Fibroblast of skin of left quadriceps (primary cell): Measurements from ENCODE around the gene METAP1D.
"Not testable (repeated sequence)": the region's sequence is repeated elsewhere in the genome, so short reads cannot be mapped to it uniquely, and the experiment has no call there.

ENCODE experiments used
- DNase-seq, 2 experiments: peaks; one replicate each; pipeline ENCODE4 v3.0.0-alpha.2; 2013; ENCODE audit warnings: low read depth in 2 of 2

METAP1D gene

DNA sequence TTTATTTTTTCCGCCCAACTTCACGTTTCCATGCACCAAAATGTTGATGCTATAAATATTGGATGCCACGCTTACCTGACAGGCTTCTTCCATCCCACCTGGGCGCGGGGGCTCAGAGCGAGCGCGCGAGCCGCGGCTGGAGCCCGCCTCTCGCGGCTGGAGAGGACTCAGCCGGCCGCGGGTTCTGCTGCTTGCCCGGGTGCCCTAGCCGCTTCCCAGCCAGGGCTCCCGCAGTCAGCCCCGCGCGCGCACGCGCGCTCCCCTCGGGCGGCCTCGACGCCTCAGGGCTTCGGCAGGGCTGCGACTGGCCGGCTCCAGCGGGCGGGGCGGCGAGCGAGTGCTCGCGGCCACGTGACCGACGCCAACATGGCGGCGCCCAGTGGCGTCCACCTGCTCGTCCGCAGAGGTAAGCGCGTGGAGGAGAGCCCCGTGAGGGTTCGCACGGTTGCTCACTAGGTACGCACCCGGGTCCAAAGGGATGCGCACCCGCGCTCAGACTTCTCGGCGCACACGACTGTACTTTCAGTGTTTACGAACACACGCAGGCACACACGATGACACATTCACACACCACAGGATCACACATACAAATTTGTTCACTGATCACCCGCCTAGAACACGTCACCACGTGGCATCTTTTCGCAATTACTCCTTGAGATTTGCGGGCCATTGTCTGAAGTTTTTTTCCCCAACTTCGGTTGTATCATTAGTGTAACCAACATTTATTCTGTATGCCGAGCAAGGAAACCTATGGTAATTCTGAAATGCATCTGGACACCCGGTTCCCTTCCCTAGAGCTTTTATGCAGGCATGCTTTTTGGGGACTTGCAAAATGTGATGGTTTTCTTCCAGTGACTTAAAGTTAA is at the start of gene METAP1D:
Gene METAP1D, plus strand, starts transcription at position 350 of the 866 bp plus-strand sequence. Its CDS starts 17 bp downstream, at position 367.
- peak; percentile 76 to 77 for DNase-seq

DNA sequence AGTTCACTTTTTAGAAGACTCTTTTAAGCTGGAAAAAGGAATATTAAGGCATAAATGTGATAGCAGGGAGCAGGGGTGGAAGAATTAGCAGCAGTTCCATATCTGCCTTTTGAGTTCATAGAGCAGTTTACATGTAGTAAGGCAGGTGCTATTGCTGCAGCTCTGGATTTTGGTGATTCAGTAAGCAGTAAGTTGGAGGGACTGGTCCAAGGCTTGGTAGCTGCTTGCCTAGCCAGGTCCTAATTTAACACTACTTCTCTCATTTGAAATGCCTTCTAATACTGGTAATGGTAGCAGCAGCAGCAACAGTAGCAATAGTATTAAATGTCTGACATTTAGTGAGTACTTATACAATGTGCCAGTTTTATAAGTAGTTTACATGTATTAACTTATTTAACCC is 47.5 kb upstream of the METAP1D start:
- no peak for DNase-seq

DNA sequence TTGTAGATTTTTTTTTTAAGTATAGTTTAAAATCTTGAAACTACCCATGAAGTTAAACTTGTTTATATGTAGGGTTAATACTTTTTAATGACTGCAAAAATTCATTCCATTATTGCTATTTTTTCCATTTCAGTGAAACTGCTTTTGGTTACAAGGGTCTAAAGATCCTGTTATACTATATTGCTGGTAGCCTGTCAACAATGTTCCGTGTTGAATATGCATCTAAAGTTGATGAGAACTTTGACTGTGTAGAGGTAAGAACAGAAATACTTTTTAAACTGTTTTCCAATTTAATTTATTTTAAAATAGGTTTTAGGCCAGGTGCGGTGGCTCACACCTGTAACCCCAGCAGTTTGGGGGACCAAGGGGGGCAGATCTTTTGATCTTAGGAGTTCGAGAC is 47.0 kb upstream of the METAP1D start:
- no peak for DNase-seq

DNA sequence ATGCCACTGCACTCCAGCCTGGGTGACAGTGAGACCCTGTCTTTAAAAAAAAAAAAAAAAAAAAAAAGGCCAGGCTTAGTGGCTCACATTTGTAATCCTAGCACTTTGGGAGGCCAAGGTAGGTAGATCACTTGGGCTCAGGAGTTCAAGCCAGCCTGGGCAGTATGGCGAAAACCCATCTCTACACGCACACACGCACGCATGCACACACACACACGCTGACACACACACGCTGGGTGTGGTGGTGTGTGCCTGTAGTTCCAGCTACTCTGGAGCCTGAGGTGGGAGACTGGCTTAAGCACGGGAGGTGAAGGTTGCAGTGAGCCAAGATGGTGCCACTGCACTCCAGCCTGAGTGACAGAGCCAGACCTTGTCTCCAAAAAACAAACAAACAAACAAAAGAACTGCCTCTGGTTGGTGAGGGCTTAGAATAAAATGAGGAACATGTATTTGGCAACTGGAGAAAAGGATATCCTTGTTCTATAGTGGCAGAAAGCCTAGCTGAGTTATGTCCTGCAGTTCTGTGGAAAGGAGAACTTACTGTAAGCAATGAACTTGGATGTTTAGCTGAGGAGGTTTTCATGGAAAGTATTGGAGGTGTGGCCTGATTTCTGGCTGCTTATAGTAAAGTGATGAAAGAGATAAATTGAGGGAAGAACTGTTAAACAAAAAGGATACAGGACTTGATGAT is 43.5 kb upstream of the METAP1D start:
- no peak for DNase-seq

DNA sequence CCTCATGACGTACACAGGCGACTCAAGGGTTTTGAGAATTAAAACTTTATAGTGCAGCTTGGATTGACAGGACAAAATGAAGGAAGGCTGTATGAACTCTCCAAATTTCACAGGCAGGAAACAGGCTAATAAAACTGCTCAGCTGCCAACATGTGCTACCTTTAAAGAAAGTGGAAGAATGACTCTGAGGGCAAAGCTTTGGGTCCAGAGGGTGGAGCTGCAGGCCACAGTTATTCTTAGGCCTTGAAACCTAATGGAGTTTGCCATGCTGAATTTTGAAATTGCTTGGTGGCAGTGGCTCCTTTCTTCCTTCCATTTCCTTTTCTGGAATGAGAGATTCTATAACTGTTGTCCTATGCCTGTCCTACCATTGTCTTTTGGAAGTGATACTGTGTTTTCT is 42.7 kb upstream of the METAP1D start:
- no peak for DNase-seq

DNA sequence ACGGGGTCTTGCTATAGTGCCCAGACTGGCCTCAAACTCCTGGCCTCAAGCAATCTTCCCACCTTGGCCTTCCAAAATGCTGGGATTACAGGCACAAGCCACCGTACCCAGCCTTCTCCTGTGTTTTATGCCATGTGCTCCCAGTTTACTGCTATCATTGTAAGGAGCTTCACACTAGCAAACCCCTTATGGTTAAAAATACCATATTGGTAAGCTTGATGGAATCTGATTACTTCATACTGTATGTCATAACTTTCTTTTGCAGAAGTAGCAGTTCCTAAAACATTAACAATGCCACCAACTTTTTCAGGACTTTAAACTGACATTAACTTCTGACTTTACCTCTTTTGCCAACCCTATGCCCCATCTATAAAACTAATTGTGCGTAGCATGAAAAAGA is 41.3 kb upstream of the METAP1D start:
- DNase-seq, result peak; percentile 53 to 55

DNA sequence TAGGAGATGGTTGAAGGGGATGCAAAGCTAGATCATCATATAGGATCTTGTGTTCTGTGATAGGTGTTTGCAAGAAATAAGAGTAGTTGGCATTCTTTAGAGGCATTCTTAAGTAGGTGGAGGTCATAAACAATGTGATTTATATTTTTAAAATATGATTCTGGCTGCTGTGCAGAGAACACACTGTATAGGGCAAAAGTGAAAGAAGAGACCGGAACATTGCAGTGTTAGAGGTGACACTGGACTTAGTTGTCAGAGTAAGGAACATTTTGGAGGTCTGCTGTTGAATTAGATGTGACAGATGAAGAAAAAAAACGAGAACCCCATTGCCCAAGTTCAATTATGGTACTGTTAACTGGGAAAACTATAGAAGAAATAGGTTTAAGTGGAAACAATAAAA is 39.8 kb upstream of the METAP1D start:
- no peak for DNase-seq

DNA sequence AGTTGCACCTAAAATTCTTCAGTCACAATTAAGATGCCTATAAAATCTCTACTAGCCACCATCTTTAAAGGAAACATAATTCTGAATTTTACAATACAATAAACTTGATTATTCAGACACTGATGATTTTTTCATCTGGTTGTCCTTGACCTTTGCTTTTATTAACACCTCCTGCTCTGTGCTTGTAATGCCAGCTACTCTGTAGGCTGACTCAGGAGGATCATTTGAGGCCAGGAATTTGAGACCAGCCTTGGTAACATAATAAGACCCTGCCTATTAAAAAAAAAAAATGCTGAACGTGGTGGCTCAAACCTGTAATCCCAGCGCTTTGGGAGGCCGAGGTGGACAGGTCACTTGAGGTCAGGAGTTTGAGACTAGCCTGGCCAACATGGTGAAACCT is 39.2 kb upstream of the METAP1D start:
- DNase-seq, result no peak

DNA sequence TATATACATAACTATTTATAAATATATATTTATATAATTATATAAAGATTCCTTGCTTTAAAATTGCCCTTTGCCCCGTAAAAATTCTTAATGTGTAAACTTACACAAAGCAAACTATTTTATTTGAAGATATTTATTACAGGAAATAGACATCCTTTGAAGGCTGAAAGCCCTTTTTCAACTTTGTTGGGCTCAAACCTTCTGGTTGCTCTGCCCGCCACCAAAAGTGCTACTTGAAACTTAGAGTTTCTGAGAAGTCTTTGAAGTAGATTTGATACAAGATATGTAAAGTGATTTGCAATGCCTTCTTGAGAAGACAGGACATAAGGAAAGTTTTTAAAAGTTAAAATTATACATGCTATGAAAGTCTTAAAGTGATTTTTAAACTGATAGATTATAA is 36.6 kb upstream of the METAP1D start:
- no peak for DNase-seq

DNA sequence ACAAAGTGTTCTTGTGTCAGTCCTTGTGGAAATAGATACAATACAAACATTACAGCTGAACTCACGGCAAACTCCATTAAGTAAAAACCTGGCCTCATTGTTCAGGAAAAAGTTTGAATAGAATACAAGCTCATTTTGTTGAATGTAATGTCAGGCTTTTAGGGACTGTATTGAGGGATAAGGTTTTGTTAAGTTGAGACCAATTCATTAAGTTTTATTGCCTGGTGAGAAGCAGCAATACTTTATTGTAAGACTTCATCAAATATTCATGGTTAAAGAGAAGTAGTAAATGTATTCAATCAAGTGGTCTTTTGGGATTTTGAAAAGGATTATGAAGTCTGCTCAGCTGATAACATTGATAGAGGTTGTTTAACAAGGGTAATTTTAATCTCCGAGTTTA is 35.4 kb upstream of the METAP1D start:
- DNase-seq, result no peak

DNA sequence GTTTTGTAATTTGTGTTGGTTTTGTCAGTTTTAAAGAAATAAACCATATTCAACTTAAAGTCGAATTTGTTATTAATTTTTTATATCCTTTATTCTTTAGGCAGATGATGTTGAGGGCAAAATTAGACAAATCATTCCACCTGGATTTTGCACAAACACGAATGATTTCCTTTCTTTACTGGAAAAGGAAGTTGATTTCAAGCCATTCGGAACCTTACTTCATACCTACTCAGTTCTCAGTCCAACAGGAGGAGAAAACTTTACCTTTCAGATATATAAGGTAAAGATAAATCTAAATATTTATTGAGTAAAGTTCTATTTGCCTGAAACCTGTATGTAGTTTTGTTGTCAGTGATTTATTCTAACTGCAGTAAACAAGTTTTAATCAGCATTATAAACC is 34.5 kb upstream of the METAP1D start:
- no peak for DNase-seq

DNA sequence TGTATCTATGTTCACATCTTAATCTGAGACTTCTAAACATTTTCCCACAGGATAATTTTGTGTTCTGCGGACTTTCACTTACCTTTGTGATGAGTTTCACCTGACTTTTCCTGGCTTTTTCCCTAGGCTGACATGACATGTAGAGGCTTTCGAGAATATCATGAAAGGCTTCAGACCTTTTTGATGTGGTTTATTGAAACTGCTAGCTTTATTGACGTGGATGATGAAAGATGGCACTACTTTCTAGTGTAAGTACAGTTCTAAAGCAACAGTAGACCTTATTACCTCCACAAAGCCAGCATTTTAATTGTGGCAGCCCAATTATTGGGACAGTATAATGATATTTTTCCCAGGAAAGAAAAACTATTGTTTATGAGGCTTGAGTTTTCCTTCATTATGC is 34.1 kb upstream of the METAP1D start:
- DNase-seq, result no peak

DNA sequence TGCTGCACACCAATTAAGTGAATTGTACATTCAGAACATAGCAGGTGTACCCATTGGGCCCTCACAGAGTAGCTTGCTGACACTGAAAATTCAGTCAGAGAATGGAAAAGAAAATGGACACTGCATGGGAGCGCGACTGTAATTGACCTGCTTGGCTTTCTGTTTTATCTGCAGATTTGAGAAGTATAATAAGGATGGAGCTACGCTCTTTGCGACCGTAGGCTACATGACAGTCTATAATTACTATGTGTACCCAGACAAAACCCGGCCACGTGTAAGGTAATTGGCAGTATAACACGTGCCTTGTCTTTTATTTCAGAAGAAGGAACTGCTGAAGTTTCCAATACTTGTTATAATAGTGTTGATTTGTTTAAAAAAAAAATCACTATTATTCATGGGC is 33.5 kb upstream of the METAP1D start:
- DNase-seq, result no peak

DNA sequence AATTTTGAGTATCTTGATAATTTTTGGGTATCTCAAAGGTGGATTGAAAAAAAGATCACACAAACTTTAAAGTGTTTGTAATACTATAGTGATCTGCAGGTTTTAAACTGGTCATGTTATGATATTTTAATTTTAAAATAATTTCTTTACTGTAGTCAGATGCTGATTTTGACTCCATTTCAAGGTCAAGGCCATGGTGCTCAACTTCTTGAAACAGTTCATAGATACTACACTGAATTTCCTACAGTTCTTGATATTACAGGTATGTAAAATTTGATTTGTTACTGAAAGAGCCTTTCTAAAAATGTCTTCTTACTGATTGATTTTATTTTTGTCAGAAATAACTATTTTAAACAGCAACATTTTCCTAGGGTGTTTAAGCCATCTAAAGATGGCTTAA is 33.1 kb upstream of the METAP1D start:
- DNase-seq, result no peak

DNA sequence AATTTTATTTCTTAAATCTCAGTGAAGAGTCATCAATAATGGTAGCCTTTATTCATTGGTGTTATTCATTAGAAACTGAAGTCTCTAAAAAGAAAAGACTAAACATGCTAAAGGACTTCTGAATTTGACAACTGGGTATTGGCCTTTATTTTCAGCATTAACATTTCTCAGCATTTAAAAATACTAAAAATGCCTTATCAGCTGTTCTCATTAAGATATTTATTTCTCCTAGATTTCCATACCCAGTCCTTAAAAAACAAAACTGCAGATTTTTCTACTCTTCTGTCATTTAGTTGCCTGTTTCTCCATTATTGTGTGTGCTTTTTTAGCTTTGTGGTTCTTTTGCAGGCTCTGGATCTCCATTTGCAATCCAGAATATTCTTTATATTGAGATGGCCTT is 31.2 kb upstream of the METAP1D start:
- DNase-seq, result no peak

DNA sequence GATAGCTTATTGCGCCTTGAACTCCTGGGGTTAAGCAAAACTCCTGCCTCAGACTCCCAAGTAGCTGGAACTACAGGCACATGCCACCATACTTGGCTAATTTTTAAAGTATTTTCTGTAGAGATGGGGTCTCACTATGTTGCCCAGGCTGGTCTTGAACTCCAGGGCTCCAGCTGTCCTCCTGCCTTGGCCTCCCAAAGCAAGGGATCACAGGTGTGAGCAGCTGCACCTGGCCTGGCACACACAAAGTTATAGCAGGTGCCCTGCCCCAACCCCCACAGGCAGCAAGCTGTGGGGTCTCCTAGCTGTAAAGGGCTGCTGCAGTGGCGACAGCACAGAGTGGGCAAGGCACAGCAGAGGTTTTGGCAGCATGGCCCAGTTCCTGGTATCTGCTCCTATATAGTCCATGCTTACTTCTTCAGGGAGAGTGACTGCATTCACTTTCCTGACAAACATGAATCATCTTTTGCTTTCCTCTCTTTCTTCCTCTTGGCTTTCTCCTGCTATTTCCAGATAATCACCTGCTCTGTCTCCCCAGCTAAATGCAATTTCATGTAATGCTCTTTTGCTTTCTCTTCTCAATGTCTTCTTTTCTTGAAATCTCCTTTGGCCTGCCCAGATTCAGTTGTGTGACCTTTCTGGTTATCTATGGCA is 27.3 kb upstream of the METAP1D start:
- no peak for DNase-seq

DNA sequence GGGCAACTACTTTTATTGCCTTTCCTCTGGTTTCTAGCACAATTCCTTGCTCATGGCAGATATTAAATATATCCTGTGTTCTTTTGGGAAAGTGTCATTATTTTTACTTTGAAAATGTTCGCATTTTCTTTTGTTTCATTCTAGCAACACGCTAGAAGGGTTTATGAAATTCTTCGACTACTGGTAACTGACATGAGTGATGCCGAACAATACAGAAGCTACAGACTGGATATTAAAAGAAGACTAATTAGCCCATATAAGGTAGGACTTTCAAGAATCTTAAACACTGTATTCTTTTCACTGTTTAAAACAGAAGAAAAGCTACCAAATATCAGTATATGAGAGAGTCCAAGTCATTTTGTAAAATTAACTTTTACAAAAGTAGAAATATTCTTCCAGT is 20.6 kb upstream of the METAP1D start:
- no peak for DNase-seq

DNA sequence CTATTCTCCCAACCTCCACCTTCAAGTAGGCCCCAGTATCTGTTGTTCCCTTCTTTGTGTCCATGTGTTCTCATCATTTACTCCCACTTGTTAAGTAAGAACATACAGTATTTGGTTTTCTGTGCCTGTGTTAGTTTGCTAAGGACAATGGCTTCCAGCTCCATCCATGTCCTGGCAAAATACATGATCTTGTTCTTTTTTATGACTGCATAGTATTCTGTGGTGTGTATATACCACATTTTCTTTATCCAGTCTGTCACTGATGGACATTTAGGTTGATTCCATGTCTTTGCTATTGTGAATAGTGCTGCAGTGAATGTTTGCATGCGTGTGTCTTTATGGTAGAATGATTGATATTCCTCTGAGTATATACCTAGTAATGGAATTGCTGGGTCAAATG is 15.8 kb upstream of the METAP1D start:
- not testable (repeated sequence) for DNase-seq

DNA sequence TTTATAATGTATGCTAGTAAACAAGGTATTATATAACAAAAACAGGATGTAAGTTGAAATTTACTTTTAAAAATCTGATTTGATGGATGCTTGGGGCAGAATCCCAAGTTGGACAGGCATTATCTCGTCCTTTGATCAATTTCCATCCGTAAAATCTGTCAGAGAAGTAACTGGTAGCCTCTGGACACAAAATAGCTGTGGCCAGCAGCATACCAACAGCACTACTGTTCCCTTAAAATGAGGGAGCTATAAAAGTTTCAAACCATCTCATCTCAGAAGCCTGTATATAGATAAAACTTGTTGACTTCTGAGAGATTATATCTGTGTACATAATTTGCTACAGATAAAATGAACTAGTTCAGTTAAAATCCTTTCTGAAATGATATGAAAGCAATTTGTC is 14.7 kb upstream of the METAP1D start:
- no peak for DNase-seq

DNA sequence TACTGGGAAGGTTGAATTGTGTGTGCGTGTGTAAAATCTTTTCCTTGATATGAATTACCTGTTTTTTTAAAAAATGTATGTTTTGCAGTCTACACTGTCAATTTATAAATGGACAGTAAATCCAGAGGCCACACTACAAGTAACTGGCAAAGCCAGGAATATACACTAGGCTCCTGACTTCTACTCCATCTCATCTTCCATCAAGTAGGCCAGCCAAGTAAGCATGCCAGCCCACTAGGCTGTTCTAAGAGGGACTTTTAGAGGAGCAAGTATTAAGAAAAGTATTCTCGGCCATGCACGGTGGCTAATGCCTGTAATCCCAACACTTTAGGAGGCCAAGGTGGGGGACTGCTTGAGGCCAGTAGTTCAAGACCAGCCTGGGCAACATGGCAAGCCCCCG is 13.0 kb upstream of the METAP1D start:
- DNase-seq, result no peak

DNA sequence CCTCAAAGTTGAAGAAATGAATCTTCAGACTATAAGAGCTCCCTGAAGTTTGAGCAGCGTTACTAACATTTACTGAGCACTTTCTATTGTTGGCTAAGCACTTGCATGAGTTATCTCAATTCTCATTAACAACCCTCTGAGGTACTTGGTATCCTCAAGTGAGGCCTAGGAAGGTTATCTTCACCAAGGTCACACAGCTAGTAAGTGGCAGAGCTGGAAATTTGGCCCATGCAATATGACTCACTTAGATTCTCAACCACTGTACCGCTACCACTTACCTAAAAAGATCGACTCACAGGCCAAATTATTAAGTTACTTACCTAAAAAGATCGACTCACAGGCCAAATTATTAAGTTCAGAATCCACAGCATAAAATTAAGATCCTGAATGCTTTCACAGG is 8.7 kb upstream of the METAP1D start:
- DNase-seq, result no peak

DNA sequence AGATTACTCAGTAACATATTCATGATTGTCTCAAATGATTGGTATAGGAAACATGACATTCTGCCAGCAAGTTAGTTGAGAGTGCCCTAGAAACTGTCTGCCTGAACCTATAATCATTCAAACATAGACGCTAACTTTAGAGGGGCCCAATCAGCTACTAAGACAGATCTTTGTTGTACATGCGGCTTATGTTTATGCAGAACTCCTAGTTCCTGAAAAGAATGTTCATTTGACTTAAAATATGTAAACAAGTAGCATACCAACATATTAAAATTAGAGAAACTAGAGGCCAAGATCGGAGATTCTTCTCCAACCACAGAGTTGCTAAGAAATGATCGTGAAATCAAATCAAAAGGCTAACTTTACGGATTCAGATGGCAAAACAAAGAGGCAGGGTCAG is 4.2 kb upstream of the METAP1D start:
- DNase-seq, result no peak

DNA sequence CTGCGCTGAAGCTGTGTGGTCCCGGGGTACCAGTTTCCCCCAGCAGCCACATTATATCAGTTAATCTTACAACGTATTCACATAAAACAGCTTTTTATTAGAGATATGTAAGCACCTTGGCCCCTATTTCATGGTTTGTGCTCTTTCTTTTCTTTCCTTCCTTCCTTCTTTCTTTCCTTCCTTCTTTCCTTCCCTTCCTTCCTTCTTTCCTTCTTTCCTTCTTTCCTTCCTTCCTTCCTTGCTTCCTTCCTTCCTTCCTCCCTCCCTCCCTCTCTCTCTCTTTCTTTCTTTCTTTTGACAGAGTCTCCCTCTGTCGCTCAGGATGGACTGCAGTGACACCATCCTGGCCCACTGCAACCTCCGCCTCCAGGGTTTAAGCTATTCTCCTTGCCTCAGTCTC is 3.7 kb upstream of the METAP1D start:
- DNase-seq, result no peak
